ENCODE measurements around the gene BMS1. TPM values are rescaled to one million over a fixed set of nuclear protein-coding genes. Genes with fewer than 3 reads are reported as not detected.
A peak's percentile ranks its signal among the peaks of the same experiment; 100 is the strongest.

BMS1 gene
- total RNA-seq, 2 donors from 2014 or later, result 8.0 to 8.6 TPM

DNA sequence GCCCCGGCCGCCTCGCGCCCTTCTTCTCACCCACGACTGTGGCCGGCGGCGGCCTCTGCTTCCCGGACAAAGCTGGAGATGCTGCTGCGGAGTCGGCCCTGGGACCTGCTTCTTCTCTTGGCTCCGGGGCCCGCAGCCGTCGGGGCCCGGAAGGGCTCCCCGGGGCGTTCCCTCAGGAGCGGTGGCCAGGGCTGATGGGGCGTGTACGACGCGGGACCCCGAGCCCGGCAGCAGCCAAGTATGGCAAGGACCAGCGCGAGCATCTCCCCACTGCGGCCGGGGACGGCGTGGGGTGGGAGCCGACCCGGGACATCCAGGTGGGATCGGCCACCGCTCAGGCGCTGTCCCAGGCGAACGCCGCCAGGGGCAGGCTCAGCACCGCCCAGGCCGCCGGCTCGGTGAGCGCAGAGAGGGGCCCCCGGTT is 27.6 kb upstream of the BMS1 start:
- intact Hi-C loops (cut with DNase I), result loop anchor here (10.0 kb wide), 1 partner anchor 350 kb away; no protein-coding TSS in a partner anchor

GRCh38 chr10:42755556-42756093 is 27.0 kb upstream of the BMS1 start:
- Histone ChIP-seq H3K36me3 (replicated peaks in 1 of 2; ENCODE audit: insufficient read depth in 1 of 2, low read depth in 2 of 2) (no peaks in the 10 kb centered on the region), H3K4me1 (peaks cover 34% of the 10 kb centered on the region), H3K9me3 (no peaks in the 10 kb centered on the region), H3K4me3 (peak overlapping the region in 1 of 2 donors; percentile 69), H3K27me3 (no peaks in the 10 kb centered on the region), H3K27ac (no peak overlapping the region)
- intact Hi-C loops (cut with DNase I), result loop anchor here (10.0 kb wide), 1 partner anchor 349 kb away; no protein-coding TSS in a partner anchor
- 50 to 80% methylated on average over 5 to 10 of the region's 10 CpGs for WGBS, 2 donors
- no peak for TF ChIP-seq POLR2A (IDR thresholded peaks at IDR 0.05)
- TF ChIP-seq, protein P1, sequence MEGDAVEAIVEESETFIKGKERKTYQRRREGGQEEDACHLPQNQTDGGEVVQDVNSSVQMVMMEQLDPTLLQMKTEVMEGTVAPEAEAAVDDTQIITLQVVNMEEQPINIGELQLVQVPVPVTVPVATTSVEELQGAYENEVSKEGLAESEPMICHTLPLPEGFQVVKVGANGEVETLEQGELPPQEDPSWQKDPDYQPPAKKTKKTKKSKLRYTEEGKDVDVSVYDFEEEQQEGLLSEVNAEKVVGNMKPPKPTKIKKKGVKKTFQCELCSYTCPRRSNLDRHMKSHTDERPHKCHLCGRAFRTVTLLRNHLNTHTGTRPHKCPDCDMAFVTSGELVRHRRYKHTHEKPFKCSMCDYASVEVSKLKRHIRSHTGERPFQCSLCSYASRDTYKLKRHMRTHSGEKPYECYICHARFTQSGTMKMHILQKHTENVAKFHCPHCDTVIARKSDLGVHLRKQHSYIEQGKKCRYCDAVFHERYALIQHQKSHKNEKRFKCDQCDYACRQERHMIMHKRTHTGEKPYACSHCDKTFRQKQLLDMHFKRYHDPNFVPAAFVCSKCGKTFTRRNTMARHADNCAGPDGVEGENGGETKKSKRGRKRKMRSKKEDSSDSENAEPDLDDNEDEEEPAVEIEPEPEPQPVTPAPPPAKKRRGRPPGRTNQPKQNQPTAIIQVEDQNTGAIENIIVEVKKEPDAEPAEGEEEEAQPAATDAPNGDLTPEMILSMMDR (IDR thresholded peaks at IDR 0.05), result no peak
- no peak for DNase-seq
- no peak for ATAC-seq

More for the DNA sequence above, 27.6 kb upstream of the BMS1 start:
- Histone ChIP-seq H3K4me1 (peaks cover 34% of the 10 kb centered on the region), H3K36me3 (replicated peaks in 1 of 2; ENCODE audit: insufficient read depth in 1 of 2, low read depth in 2 of 2) (no peaks in the 10 kb centered on the region), H3K4me3 (peak overlapping the region; percentile 27 to 69), H3K9me3 (no peaks in the 10 kb centered on the region), H3K27me3 (no peaks in the 10 kb centered on the region), H3K27ac (peak overlapping the region in 2 of 4 donors; percentile 10 to 15)
- TF ChIP-seq, protein P1 (IDR thresholded peaks at IDR 0.05), result peak in 5 of 7 experiments; percentile 9 to 26 (median 19)
- TF ChIP-seq POLR2A (IDR thresholded peaks at IDR 0.05), result no peak
- ATAC-seq, result peak; percentile 10
- WGBS, 2 donors, result 1% methylated on average over 38 of the region's 45 CpGs; no CpG with 5 or more reads in 1 of the 2 donors
- peak in 2 of 4 donors; percentile 24 to 26 for DNase-seq

GRCh38 chr10:42767906-42768305 is 14.7 kb upstream of the BMS1 start:
- Histone ChIP-seq H3K36me3 (replicated peaks in 1 of 2; ENCODE audit: insufficient read depth in 1 of 2, low read depth in 2 of 2) (no peaks in the 10 kb centered on the region), H3K9me3 (no peaks in the 10 kb centered on the region), H3K27ac (no peak overlapping the region), H3K4me3 (no peak overlapping the region), H3K4me1 (no peaks in the 10 kb centered on the region), H3K27me3 (no peaks in the 10 kb centered on the region)
- DNase-seq (no peak), ATAC-seq (no peak)
- no peak for TF ChIP-seq POLR2A (IDR thresholded peaks at IDR 0.05)
- TF ChIP-seq, protein P1 (IDR thresholded peaks at IDR 0.05), result no peak
- intact Hi-C loops (cut with DNase I), result no loop called here
- WGBS, 2 donors, result 89 to 90% methylated on average over 20 of the region's 20 CpGs

GRCh38 chr10:42768581-42769152 is 13.9 kb upstream of the BMS1 start:
- no peak for DNase-seq
- ATAC-seq, result no peak
- Histone ChIP-seq H3K4me1 (no peaks in the 10 kb centered on the region), H3K9me3 (no peaks in the 10 kb centered on the region), H3K4me3 (no peak overlapping the region), H3K27me3 (no peaks in the 10 kb centered on the region), H3K36me3 (replicated peaks in 1 of 2; ENCODE audit: insufficient read depth in 1 of 2, low read depth in 2 of 2) (no peaks in the 10 kb centered on the region), H3K27ac (no peak overlapping the region)
- 89 to 94% methylated on average over 15 to 18 of the region's 18 CpGs for WGBS, 2 donors
- TF ChIP-seq POLR2A (IDR thresholded peaks at IDR 0.05), result no peak
- TF ChIP-seq, protein P1 (IDR thresholded peaks at IDR 0.05), result no peak
- intact Hi-C loops (cut with DNase I), result no loop called here

All from body of pancreas (tissue), 4 donors.